HepG2 (cell line): ENCODE measurements around the gene IMPDH1. TPM values are rescaled to one million over a fixed set of nuclear protein-coding genes. Genes with fewer than 3 reads are reported as not detected.

Experiments used
- ATF6 ChIP-seq: sonication (generic); formaldehyde crosslinking; conservative IDR thresholded peaks from 2 replicates; pipeline ENCODE4 v1.4.0; 2020; ENCODE audit warnings: missing genetic modification reagents
- CBFB ChIP-seq: sonication (generic); formaldehyde crosslinking; IDR thresholded peaks from 2 replicates; pipeline ENCODE4 v1.4.0; 2020; ENCODE audit warnings: missing genetic modification reagents
- FOXK2 ChIP-seq: fragments of 450-650 bp; IDR thresholded peaks from 2 replicates; pipeline ENCODE4 v1.6.1; 2016
- GFI1 ChIP-seq: sonication (generic); formaldehyde crosslinking; IDR thresholded peaks from 2 replicates; pipeline ENCODE4 v1.5.0; 2020; ENCODE audit warnings: missing genetic modification reagents, mild to moderate bottlenecking, borderline replicate concordance
- HOXA3 ChIP-seq: sonication (generic); formaldehyde crosslinking; IDR thresholded peaks from 2 replicates; pipeline ENCODE4 v1.5.0; 2020; ENCODE audit warnings: missing genetic modification reagents
- PATZ1 ChIP-seq: sonication (generic); formaldehyde crosslinking; IDR thresholded peaks from 2 replicates; pipeline ENCODE4 v1.4.0; 2020; ENCODE audit warnings: missing genetic modification reagents
- PPARG ChIP-seq: conservative IDR thresholded peaks from 2 replicates; pipeline ENCODE4 v1.6.1; 2016; ENCODE audit warnings: missing biosample characterization, missing genetic modification reagents
- ZNF383 ChIP-seq: sonication (generic); formaldehyde crosslinking; IDR thresholded peaks from 2 replicates; pipeline ENCODE4 v1.4.0; 2020; ENCODE audit warnings: missing genetic modification reagents, mild to moderate bottlenecking, borderline replicate concordance
- ZNF674 ChIP-seq: sonication (generic); formaldehyde crosslinking; IDR thresholded peaks from 2 replicates; pipeline ENCODE4 v1.5.0; 2020; ENCODE audit warnings: low read depth, mild to moderate bottlenecking, missing genetic modification reagents
- ZNF800 ChIP-seq: sonication (generic); formaldehyde crosslinking; IDR thresholded peaks from 2 replicates; pipeline ENCODE4 v1.4.0; 2020; ENCODE audit warnings: missing genetic modification reagents
- polyA plus RNA-seq, 8 experiments: library from polyadenylated mRNA; depleted of rRNA in 3 of 8; stranded (reverse) in 7 of 8; unstranded in 1 of 8; fragments of >200 nt; fragmentation: Illumina TruSeq in 4 of 8; extraction: Trizol in 4 of 8; gene quantifications; 2 replicates each; pipeline versions ENCODE4 v1.2.1 to v1.2.3, GENCODE V29; 2011 to 2016; ENCODE audit warnings: low read depth in 4 of 8, missing spikeins in 1 of 8, mixed read lengths in 1 of 8; ENCODE audit not compliant: insufficient read depth in 1 of 8
- total RNA-seq, 5 experiments: library from RNA; depleted of rRNA; stranded (reverse); fragments of >200 nt; fragmentation: Illumina TruSeq; extraction: Trizol; gene quantifications; 2 replicates each; pipeline ENCODE4 v1.2.3, GENCODE V29; 2016; ENCODE audit warnings: low read depth in 1 of 5
- TF ChIP-seq, protein P1 (sequence below): sonication (generic); formaldehyde crosslinking; IDR thresholded peaks from 2 replicates; pipeline ENCODE4 v1.4.0; 2020; ENCODE audit warnings: mild to moderate bottlenecking, missing genetic modification reagents, borderline replicate concordance
- TF ChIP-seq, protein P2 (sequence below): sonication (generic); formaldehyde crosslinking; conservative IDR thresholded peaks from 2 replicates; pipeline ENCODE4 v1.5.0; 2020; ENCODE audit warnings: missing genetic modification reagents

IMPDH1 gene
- total and polyA plus RNA-seq, 2 of the 13 experiments (the other 11 are each of a cell fraction or from before 2014, with no cell fraction given), result 22.8 to 34.0 TPM

DNA sequence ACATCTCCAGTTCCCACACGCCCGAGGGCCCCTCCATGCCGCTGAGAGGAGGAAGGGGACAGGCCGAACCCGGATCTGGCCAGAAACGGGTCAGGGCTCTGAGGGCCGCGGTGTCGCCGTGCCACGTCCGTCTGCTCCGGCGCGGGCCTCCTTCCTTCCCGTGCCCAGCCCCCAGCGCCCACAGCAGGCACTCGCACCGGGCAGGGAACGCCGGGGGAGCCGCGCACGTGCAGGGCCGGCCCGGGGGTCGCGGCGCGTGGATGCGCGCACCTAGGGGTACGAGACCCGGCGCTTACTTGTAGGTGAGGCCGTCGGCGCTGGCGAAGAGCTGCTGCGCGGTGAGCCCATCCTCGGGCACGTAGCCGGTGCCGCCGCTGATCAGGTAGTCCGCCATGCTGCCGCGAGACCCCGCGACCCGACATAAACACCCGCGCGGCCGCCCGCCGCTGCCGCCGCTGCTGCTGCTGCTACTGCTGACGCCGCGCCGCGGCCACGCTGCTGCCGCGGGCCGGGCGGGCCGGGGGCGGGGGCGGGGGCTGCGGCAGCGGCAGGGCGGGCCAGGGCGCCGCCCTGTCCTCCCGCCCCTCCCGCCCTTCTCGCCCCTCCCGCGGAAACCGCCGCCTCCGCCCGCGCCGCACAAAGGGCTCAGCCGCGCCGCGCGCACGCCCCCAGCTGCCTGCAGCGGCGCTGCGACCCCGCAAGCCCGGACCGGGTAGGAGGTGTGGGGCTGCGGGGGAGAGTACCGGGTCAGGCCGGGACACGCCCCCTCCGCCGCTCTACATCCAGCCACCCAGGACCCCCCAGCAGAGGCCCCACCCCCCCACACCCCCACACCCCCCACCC is 4.1 kb downstream of the IMPDH1 start (continued):
- TF ChIP-seq, protein P1, sequence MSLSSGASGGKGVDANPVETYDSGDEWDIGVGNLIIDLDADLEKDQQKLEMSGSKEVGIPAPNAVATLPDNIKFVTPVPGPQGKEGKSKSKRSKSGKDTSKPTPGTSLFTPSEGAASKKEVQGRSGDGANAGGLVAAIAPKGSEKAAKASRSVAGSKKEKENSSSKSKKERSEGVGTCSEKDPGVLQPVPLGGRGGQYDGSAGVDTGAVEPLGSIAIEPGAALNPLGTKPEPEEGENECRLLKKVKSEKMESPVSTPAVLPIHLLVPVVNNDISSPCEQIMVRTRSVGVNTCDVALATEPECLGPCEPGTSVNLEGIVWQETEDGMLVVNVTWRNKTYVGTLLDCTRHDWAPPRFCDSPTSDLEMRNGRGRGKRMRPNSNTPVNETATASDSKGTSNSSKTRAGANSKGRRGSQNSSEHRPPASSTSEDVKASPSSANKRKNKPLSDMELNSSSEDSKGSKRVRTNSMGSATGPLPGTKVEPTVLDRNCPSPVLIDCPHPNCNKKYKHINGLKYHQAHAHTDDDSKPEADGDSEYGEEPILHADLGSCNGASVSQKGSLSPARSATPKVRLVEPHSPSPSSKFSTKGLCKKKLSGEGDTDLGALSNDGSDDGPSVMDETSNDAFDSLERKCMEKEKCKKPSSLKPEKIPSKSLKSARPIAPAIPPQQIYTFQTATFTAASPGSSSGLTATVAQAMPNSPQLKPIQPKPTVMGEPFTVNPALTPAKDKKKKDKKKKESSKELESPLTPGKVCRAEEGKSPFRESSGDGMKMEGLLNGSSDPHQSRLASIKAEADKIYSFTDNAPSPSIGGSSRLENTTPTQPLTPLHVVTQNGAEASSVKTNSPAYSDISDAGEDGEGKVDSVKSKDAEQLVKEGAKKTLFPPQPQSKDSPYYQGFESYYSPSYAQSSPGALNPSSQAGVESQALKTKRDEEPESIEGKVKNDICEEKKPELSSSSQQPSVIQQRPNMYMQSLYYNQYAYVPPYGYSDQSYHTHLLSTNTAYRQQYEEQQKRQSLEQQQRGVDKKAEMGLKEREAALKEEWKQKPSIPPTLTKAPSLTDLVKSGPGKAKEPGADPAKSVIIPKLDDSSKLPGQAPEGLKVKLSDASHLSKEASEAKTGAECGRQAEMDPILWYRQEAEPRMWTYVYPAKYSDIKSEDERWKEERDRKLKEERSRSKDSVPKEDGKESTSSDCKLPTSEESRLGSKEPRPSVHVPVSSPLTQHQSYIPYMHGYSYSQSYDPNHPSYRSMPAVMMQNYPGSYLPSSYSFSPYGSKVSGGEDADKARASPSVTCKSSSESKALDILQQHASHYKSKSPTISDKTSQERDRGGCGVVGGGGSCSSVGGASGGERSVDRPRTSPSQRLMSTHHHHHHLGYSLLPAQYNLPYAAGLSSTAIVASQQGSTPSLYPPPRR (CRISPR knock-in tag), result no peak
- TF ChIP-seq HOXA3 (CRISPR knock-in tag) (peak; percentile 67; the same call in 1 of the 2 replicates), GFI1 (CRISPR knock-in tag) (no peak; the same call in 1 of the 2 replicates), FOXK2 (no peak), PATZ1 (CRISPR knock-in tag) (peak; percentile 42; the same call in 1 of the 2 replicates), ATF6 (CRISPR knock-in tag) (no peak), PPARG (no peak), ZNF674 (CRISPR knock-in tag) (no peak), ZNF383 (CRISPR knock-in tag) (no peak), CBFB (CRISPR knock-in tag) (no peak), ZNF800 (CRISPR knock-in tag) (0 out of 2 replicates have a peak, but pooled peaks have one; percentile 75)
- TF ChIP-seq, protein P2, sequence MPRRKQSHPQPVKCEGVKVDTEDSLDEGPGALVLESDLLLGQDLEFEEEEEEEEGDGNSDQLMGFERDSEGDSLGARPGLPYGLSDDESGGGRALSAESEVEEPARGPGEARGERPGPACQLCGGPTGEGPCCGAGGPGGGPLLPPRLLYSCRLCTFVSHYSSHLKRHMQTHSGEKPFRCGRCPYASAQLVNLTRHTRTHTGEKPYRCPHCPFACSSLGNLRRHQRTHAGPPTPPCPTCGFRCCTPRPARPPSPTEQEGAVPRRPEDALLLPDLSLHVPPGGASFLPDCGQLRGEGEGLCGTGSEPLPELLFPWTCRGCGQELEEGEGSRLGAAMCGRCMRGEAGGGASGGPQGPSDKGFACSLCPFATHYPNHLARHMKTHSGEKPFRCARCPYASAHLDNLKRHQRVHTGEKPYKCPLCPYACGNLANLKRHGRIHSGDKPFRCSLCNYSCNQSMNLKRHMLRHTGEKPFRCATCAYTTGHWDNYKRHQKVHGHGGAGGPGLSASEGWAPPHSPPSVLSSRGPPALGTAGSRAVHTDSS (CRISPR knock-in tag), result no peak
